Peyer's patch (tissue), 4 donors: ENCODE data around the gene CDADC1. TPM values are rescaled to one million over a fixed set of nuclear protein-coding genes. Genes with fewer than 3 reads are reported as not detected.

Experiments
- DNase-seq, 3 donors: peaks; one replicate each; pipeline ENCODE4 v3.0.0-alpha.2; 2017 to 2019
- H3K27ac ChIP-seq, 4 donors: fragments of 200-600 bp; sonication (generic); one replicate each; pipeline ENCODE4 v1.5.1; 2016 to 2019
- H3K27me3 ChIP-seq, 2 donors: fragments of 200-600 bp; sonication (generic); one replicate each; pipeline ENCODE4 v1.5.1; 2019
- H3K36me3 ChIP-seq, 3 donors: fragments of 200-600 bp; sonication (generic); one replicate each; pipeline ENCODE4 v1.5.1; 2016 to 2019
- H3K4me1 ChIP-seq, 4 donors: fragments of 200-600 bp; sonication (generic); one replicate each; pipeline ENCODE4 v1.5.1; 2016 to 2019
- H3K4me3 ChIP-seq, 4 donors: fragments of 200-600 bp; sonication (generic); 1 replicate in 3 of 4; 2 replicates in 1 of 4; pipeline ENCODE4 v1.5.1; 2016 to 2019; ENCODE audit warnings: mild to moderate bottlenecking in 1 of 4
- H3K9me3 ChIP-seq, 4 donors: fragments of 200-600 bp; sonication (generic); one replicate each; pipeline ENCODE4 v1.5.1; 2016 to 2019; ENCODE audit warnings: mild to moderate bottlenecking in 1 of 4
- POLR2A ChIP-seq, 2 donors: fragments of 450-650 bp; IDR thresholded peaks; one replicate each; pipeline ENCODE4 v1.5.1; 2017; ENCODE audit warnings: antibody characterized with exemption in 2 of 2, mild to moderate bottlenecking in 2 of 2, moderate library complexity in 2 of 2
- total RNA-seq, 4 donors: library from RNA; depleted of rRNA; stranded (reverse); fragments of >200 nt; gene quantifications; one replicate each; pipeline ENCODE4 v1.1.0, GENCODE V29; 2016
- TF ChIP-seq, protein P1 (sequence below), 6 experiments: fragments of 450-650 bp in 4 of 6; fragments of 200-600 bp in 2 of 6; sonication (generic) in 1 of 6; IDR thresholded peaks; one replicate each; pipeline ENCODE4 v1.5.1; 2017 to 2019; ENCODE audit warnings: antibody characterized with exemption in 6 of 6, mild to moderate bottlenecking in 3 of 6, moderate library complexity in 1 of 6

CDADC1 gene
- total RNA-seq, 4 donors from 2014 or later, result 4.7 to 9.2 (median 7.1) TPM

DNA sequence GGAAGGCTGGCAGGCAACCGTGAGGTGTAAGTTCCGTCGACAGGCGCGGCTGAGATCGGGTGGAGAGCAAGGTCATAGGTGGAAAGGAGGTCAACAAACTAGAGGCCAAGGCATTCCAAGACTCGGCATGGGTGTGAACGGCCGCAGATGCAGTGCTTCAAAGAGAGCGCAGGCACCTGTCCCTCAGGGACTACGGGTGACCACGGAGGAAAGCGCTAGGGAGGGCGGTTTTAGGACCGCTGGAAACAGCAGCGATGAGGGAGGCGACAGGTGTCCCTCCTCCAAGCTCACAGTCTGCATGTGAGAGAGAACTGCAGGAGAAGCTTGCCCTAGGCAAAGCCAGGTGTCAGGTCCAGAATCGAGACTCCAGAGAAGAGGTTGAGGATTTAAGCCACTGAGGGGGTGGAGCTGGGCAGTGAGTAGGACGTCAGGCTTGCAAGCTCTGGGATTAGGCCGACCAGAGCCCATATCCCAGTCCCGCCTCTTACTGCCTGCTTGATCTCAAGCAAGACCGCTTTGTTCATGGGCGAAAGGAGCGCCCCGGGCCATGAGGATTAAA lies 29.2 kb upstream of the CDADC1 start:
- Histone ChIP-seq H3K9me3 (no peaks in the 10 kb centered on the region), H3K4me1 (peaks cover 0 to 38% (median 8%) of the 10 kb centered on the region in 4 donors), H3K36me3 (no peaks in the 10 kb centered on the region), H3K27me3 (peaks cover 0 to 23% of the 10 kb centered on the region in 2 donors), H3K4me3 (no peak overlapping the region), H3K27ac (no peak overlapping the region)
- DNase-seq, result no peak
- TF ChIP-seq, protein P1, sequence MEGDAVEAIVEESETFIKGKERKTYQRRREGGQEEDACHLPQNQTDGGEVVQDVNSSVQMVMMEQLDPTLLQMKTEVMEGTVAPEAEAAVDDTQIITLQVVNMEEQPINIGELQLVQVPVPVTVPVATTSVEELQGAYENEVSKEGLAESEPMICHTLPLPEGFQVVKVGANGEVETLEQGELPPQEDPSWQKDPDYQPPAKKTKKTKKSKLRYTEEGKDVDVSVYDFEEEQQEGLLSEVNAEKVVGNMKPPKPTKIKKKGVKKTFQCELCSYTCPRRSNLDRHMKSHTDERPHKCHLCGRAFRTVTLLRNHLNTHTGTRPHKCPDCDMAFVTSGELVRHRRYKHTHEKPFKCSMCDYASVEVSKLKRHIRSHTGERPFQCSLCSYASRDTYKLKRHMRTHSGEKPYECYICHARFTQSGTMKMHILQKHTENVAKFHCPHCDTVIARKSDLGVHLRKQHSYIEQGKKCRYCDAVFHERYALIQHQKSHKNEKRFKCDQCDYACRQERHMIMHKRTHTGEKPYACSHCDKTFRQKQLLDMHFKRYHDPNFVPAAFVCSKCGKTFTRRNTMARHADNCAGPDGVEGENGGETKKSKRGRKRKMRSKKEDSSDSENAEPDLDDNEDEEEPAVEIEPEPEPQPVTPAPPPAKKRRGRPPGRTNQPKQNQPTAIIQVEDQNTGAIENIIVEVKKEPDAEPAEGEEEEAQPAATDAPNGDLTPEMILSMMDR (IDR thresholded peaks at IDR 0.05), result no peak
- TF ChIP-seq POLR2A (IDR thresholded peaks at IDR 0.05), result no peak

DNA sequence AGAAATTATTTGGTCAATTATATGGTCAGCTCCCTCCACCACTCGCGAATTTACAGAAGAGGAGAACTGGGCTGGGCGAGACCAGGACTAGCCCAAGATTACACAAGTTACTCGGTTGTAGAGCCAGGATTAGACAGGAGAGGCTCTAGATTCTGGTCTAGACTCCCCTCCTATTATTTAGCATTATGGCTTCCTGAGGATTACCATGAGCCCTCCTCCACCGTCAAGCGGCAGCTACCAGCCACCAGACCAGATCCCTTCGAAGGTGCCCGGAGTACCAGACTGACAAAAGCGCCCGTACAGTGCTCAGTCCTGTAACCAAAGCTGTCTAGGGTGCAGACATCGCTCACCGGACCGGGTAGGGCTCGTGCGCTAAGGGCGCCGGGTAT lies 28.1 kb upstream of the CDADC1 start:
- DNase-seq, result no peak
- H3K4me3 ChIP-seq, result peak overlapping the region; percentile 13 to 61 (median 46)
- no peaks in the 10 kb centered on the region for H3K36me3 ChIP-seq
- no peaks in the 10 kb centered on the region for H3K9me3 ChIP-seq
- TF ChIP-seq POLR2A (IDR thresholded peaks at IDR 0.05), result no peak
- peaks cover 0 to 36% (median 8%) of the 10 kb centered on the region in 4 donors for H3K4me1 ChIP-seq
- peaks cover 0 to 23% of the 10 kb centered on the region in 2 donors for H3K27me3 ChIP-seq
- no peak overlapping the region for H3K27ac ChIP-seq

DNA sequence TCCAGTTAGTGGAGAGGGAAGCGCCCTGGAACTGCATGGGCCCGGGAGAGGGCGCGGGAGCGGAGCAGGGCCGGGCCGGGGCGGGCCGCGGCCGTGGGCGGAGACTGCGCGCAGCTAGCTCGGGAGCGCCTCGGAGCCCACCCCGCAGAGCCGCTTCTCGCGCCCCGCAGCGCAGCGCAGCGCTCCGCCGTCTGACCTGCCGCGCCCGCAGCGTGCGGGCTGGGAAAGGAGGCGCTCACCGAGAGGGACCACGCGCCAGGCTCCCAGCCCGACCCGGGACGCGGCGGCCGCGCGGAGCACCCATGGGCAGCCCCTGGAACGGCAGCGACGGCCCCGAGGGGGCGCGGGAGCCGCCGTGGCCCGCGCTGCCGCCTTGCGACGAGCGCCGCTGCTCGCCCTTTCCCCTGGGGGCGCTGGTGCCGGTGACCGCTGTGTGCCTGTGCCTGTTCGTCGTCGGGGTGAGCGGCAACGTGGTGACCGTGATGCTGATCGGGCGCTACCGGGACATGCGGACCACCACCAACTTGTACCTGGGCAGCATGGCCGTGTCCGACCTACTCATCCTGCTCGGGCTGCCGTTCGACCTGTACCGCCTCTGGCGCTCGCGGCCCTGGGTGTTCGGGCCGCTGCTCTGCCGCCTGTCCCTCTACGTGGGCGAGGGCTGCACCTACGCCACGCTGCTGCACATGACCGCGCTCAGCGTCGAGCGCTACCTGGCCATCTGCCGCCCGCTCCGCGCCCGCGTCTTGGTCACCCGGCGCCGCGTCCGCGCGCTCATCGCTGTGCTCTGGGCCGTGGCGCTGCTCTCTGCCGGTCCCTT lies 27.5 kb upstream of the CDADC1 start, which contains the start of gene MLNR:
Gene MLNR (plus strand): TSS at position 303 of the 820 bp plus-strand sequence. CDS start 0 bp downstream, at position 303.
- no peak for TF ChIP-seq POLR2A (IDR thresholded peaks at IDR 0.05)
- TF ChIP-seq, protein P1 (IDR thresholded peaks at IDR 0.05), result peak in 2 of 6 experiments; percentile 2 to 14
- Histone ChIP-seq H3K36me3 (no peaks in the 10 kb centered on the region), H3K27me3 (peaks cover 0 to 23% of the 10 kb centered on the region in 2 donors), H3K27ac (no peak within 1 kb of the TSS), H3K4me1 (peaks cover 0 to 31% (median 6%) of the 10 kb centered on the region in 4 donors), H3K4me3 (peak within 1 kb of the TSS; percentile 13 to 61 (median 46)), H3K9me3 (no peaks in the 10 kb centered on the region)
- peak in 1 of 3 donors; percentile 62 for DNase-seq

DNA sequence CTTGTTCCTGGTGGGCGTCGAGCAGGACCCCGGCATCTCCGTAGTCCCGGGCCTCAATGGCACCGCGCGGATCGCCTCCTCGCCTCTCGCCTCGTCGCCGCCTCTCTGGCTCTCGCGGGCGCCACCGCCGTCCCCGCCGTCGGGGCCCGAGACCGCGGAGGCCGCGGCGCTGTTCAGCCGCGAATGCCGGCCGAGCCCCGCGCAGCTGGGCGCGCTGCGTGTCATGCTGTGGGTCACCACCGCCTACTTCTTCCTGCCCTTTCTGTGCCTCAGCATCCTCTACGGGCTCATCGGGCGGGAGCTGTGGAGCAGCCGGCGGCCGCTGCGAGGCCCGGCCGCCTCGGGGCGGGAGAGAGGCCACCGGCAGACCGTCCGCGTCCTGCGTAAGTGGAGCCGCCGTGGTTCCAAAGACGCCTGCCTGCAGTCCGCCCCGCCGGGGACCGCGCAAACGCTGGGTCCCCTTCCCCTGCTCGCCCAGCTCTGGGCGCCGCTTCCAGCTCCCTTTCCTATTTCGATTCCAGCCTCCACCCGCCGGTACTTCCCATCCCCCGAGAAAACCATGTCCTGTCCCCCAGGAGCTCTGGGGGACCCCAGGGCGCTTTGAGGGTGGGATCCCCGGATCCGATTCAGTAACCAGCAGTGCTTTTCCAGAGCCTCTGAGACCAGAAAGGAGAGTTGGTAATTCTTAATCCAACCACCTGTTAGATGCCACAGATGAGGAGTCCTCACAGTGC lies 26.7 kb upstream of the CDADC1 start:
- no peaks in the 10 kb centered on the region for H3K36me3 ChIP-seq
- H3K9me3 ChIP-seq, result no peaks in the 10 kb centered on the region
- no peak for DNase-seq
- TF ChIP-seq, protein P1 (IDR thresholded peaks at IDR 0.05), result no peak
- TF ChIP-seq POLR2A (IDR thresholded peaks at IDR 0.05), result no peak
- H3K27me3 ChIP-seq, result peaks cover 0 to 23% of the 10 kb centered on the region in 2 donors
- H3K4me3 ChIP-seq, result peak overlapping the region in 3 of 4 donors; percentile 38 to 61 (median 53)
- H3K27ac ChIP-seq, result no peak overlapping the region
- peaks cover 0 to 31% (median 6%) of the 10 kb centered on the region in 4 donors for H3K4me1 ChIP-seq

DNA sequence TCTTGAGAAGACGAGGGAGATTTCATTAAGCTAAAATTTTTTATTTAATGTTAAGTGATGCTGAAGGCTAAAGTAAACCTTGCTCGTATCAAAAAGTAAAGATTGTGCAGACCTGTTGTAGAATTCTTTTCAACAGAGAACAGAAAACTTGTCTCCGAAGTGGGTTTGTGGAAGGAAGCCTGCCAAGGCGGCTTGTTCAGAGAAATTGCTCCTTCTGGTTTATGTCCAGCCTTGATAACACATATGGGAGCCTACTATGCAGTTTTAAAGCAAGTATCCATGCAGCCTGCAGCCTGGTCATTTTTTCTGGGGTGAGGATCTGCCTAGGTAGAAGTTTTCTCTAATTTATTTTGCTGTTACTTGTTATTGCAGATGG lies 26.1 kb upstream of the CDADC1 start:
- H3K36me3 ChIP-seq, result no peaks in the 10 kb centered on the region
- no peak for DNase-seq
- H3K27me3 ChIP-seq, result peaks cover 0 to 23% of the 10 kb centered on the region in 2 donors
- no peaks in the 10 kb centered on the region for H3K9me3 ChIP-seq
- H3K4me3 ChIP-seq, result no peak overlapping the region
- TF ChIP-seq, protein P1 (IDR thresholded peaks at IDR 0.05), result no peak
- no peak for TF ChIP-seq POLR2A (IDR thresholded peaks at IDR 0.05)
- H3K27ac ChIP-seq, result no peak overlapping the region
- H3K4me1 ChIP-seq, result peaks cover 0 to 31% (median 6%) of the 10 kb centered on the region in 4 donors
